Esophagus squamous epithelium (tissue), 4 donors: Measurements from ENCODE around the gene HAVCR1.
"Not testable (repeated sequence)": the region's sequence is repeated elsewhere in the genome, so short reads cannot be mapped to it uniquely, and the experiment has no call there.

Experiments
- CTCF ChIP-seq, 6 experiments: fragments of 450-650 bp in 4 of 6; fragments of 200-600 bp in 2 of 6; sonication (generic) in 2 of 6; IDR thresholded peaks; one replicate each; pipeline ENCODE4 v1.5.1; 2016 to 2019; ENCODE audit warnings: antibody characterized with exemption in 6 of 6, mild to moderate bottlenecking in 4 of 6, moderate library complexity in 4 of 6
- POLR2A ChIP-seq, 4 donors: fragments of 450-650 bp; IDR thresholded peaks; one replicate each; pipeline ENCODE4 v1.6.1; 2017; ENCODE audit warnings: antibody characterized with exemption in 4 of 4, mild to moderate bottlenecking in 4 of 4, moderate library complexity in 3 of 4

- not testable (repeated sequence) for TF ChIP-seq CTCF, POLR2A (IDR thresholded peaks at IDR 0.05)
Measured at GRCh38 chr5:157027663-157028062, 31.3 kb downstream of the HAVCR1 start.
